Left colon (tissue), 2 donors: Measurements from ENCODE around the gene NUB1. TPM values are rescaled to one million over a fixed set of nuclear protein-coding genes. Genes with fewer than 3 reads are reported as not detected.

ENCODE experiments used
- ATAC-seq: fragments of 200-7000 bp; cut with Tn5 transposase; one replicate; pipeline ENCODE4 v1.9.1; 2020; ENCODE audit warnings: mild to moderate bottlenecking, moderate library complexity
- DNase-seq, 2 donors: peaks; one replicate each; pipeline ENCODE4 v3.0.0-alpha.2; 2020
- intact Hi-C, 2 donors: fragments of 100-400 bp; cut with DNase I in 1 of 2; cut with micrococcal nuclease in 1 of 2; formaldehyde crosslinking; loops; one replicate each; pipeline versions ENCODE4 v1.11.2 to v1.14.0; 2022; cut with DNase I, micrococcal nuclease
- total RNA-seq, 2 donors: library from RNA; stranded (reverse); fragmentation: NEBNext Ultra II Directional; extraction: Animal tissue kit (Norgen Biotek cat#: 25700); gene quantifications; one replicate each; pipeline ENCODE4 v1.2.1, GENCODE V29; 2021
- donor health status: DM: no; HTN: no; CAD: no.
- donor health status: DM: yes; HTN: yes; CAD: no.

The NUB1 gene
- total RNA-seq, 2 donors from 2014 or later = 50.7 to 53.3 TPM

DNA sequence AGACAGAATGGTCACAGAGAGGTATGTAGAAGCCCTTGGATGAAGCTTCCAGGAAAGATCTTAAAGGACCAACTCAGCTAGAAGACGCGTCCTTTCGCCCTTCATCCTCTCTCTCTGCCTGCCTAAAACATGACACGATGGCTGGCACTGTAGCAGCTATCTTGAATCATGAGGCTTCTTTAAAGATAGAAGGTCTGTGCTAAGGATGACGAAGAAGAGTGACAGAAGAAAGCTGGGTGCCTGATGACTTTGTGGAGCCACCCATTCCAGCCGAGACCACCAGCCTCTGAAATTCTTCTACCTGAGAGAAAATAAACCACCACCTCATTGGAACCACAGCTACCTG, 42.7 kb downstream of the NUB1 start:
- intact Hi-C loops = no loop called here
- no peak for DNase-seq
- ATAC-seq = no peak

GRCh38 chr7:151384776-151385625, 43.4 kb downstream of the NUB1 start:
- DNase-seq = no peak
- ATAC-seq = no peak
- intact Hi-C loops = no loop called here

DNA sequence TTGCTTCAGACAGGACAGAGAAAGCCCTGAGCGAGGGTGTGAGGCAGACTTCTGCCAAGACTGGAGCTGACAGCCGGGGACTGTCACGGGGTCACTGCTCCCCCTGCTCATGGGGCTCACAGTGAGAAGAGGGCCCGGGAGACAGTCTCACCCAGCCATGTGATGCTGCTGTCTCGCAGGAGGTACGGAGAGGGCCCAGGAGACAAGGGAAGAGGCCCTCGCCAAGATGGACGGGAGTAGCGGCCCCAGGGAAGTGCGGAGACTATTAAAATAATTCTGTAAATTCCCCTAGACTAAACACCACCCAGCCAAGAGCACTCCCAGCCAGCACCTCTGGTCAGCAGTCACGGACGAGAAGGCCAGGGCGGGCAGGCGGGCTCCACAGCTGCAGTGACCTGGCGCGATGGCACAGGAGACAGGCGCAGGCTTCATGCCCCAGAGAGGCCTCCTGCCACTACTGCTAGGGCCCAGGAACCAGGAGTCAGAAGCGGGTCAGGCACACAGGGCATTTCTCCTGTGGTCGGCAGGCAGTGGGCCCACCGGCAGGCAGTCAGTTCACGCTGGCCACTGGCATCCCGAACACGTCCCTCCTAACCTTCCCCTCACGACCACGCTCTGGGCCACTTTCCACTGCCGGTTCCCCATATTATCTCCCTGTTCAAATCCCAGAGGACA, 44.2 kb downstream of the NUB1 start:
- intact Hi-C loops = no loop called here
- no peak for DNase-seq
- ATAC-seq = no peak

GRCh38 chr7:151386301-151387160, 44.9 kb downstream of the NUB1 start:
- peak; percentile 33 for ATAC-seq
- intact Hi-C loops = no loop called here
- DNase-seq = no peak

DNA sequence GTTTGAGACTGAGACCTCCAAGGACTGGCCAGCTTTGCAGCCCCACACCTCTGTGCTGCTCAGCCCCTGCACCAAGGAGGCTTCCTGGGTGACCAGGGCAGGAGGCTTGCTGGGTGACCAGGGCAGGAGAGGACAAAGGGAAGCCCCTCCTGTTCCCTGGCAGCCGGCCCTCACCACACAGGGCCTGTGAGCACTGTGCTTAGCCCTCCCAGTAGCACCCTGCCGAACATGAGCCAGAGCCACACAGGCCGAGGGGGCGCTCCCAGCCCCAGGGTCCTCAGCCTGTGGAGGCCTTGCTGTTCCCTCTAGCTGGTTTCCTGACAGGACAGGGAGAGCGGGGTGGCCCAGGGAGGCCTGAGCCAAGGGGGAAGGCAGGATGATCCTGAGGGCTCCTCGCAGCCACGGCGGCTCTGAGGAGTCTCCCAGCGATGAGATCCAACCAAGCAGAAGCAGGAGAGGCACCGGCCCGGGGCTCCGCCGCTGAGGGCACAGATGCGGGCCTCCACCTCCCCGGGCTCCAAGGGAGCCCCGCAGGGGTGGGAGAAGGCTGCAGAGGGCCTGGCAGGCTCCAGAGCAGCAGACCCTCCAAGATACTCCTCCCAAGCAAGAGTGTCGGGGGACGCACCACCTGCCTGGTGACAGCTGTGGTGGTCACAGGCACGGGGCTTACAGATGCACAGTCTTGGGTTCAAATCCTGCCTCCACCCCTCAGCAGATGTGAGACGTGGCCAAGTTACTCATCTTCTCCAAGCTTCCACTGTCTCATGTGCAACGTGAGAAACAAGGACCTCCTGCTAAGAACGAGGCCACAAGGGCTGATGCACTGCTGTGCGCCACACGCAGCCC, 45.8 kb downstream of the NUB1 start:
- intact Hi-C loops = no loop called here
- ATAC-seq = no peak
- DNase-seq = no peak

DNA sequence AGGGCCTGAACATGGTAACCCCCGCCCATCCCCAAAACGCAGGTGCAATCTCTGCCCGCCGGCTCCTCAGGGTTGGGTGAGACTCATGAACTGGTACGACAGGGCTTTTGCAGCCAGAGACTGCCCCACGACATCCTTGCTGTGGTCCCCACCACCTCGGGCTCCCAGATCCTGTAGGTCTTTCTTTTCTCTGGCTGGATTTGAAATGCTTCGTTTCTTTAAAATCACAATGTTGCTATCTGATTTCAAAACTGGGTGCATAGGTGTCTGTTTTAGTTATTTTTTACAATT, 46.3 kb downstream of the NUB1 start:
- no peak for ATAC-seq
- intact Hi-C loops = no loop called here
- DNase-seq = no peak

DNA sequence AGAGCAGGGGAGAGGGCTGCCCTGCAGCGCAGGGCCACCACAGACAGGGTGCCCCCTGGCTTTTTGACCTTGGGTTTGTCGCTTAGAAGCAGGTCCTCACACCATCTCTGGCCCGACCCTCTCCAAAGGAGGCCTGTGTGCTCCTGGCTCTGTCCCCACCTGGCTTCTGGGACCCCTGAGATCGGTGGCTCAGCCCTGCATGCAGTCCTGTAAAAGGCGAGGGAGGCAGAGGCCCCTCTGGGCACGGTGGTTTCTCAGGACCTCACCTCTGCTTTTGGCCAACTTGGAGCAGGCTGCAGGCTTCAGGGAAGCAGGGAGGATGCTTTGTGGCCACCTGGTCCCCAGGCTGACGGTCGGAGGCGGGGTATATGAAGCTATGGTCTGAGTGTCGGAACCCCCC, 46.8 kb downstream of the NUB1 start:
- intact Hi-C loops = no loop called here
- ATAC-seq = no peak
- DNase-seq = no peak

DNA sequence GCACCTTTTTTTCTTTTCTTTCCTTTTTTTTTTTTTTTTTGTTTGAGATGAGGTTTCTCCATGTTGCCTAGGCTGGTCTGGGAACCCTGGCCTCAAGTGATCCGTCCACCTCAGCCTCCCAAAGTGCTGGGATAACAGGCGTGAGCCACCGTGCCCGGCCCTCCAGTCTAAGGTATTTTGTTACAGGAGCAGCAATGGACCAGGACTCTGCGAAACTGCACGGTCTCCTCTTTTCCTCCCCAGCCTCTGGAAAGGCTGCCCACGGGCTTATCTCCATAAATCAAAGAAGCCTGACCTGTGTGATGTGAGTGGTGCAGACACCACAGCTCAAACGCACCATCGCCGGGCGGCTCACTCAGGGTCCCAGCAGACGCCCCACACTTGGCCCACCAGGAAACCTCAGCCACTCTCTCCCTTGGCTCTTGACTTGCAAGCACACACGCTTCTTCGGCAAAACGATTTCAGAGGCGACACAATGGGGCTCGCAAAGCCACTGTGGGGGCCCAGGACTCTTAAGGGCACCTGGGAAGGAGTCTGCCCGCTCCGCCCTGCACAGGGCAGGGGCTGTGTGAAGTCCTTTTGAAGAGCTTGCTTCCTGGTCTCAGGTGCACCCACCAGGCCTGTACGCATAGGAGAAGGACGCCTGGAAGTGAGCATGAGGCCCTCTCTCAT, 47.6 kb downstream of the NUB1 start:
- intact Hi-C loops = no loop called here
- no peak for ATAC-seq
- DNase-seq = no peak

GRCh38 chr7:151389768-151390597, 48.4 kb downstream of the NUB1 start:
- no peak for DNase-seq
- intact Hi-C loops = no loop called here
- ATAC-seq = no peak

DNA sequence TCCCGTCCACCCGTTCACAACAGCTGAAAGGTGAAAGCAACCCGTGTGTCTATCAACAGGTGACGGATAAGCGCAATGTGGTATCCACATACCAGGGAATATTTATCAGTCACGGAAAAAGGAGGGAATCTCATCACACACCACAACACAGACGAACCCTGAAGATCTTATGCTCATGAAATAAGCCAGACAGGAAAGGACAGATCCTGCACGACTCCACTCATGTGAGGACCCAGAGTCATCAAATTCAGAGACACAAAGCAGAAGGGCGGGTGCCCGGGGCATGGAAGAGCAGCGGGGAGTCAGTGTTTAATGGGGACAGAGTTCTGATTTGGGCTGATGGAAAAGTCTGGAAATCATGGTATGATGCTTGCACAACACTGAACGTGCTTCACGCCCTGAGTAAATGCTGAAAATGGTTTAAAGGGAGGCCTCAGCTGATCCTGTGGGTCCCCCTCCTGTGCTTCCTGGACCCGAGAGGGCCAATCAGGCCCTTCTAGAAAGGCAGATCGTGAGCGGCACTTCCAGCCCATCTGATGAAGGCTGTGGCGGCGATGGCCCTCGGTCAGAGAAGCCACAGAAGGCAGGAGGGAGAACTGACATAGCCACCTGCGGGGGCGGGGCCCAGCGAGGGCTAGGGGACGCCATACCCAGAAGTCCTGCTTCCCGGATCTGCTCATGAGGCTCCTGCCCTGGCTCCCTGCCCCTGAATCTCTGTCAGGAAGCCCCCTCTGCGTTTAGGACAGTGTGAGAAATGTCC, 49.2 kb downstream of the NUB1 start:
- intact Hi-C loops = no loop called here
- DNase-seq (no peak), ATAC-seq (no peak)

GRCh38 chr7:151391358-151391730, 49.7 kb downstream of the NUB1 start:
- ATAC-seq (no peak), DNase-seq (no peak)
- intact Hi-C loops = no loop called here

- intact Hi-C loops = no loop called here
- ATAC-seq (no peak), DNase-seq (no peak)
Observed at GRCh38 chr7:151392002-151392401, 50.4 kb downstream of the NUB1 start.

- intact Hi-C loops = no loop called here
- no peak for DNase-seq
- ATAC-seq = no peak
Observed at GRCh38 chr7:151392426-151392825, 50.8 kb downstream of the NUB1 start.

- intact Hi-C loops = no loop called here
- ATAC-seq (no peak), DNase-seq (no peak)
Observed at GRCh38 chr7:151393031-151393977, 51.7 kb downstream of the NUB1 start.

DNA sequence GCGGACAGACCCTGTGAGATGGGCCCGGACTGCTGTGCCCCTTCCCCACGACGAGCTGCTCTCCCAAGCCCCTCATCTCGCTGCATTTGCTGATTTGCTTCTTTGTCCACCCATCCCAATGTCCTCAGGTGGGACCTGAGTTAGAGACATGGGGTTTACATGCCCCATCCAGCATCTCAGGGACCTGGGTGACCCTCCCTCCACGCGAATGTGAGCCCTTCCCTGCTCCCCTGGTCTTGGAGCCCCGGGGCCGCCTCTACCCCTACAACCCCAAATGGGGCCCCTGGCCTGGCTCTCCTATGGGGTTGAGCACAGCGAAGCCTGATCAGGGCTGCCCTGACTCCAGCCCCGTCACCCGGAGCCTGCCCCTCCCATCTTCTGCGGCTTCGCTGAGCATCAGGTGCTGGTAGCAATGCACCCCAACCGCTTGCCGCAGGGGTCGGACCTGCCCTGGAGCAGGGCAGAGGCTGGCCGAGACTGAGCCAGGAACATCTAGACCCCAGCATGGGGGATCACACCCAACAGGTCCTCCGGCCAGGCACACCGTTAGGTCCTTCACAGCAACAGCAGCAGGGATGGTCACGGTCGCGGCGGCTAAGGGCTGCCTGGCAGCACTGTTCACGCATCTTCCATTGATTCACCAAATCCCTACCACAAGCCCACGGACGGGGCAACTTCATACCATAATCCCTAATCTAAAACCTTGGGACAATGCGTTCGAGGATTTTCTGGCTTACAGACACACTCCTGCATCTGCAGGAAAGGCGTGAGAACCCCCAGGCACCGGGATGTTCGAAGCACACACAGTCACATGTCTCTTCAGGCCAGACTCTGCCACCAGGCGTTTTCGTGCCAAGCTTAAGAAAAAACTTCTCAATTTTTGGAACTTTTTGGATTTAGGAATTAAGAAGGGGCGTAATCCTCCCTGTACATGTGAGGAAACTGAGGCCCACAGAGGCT, 52.7 kb downstream of the NUB1 start:
- intact Hi-C loops = no loop called here
- ATAC-seq (no peak), DNase-seq (no peak)
